GM23338 (cell line): Measurements from ENCODE around the gene CD3D. TPM values are rescaled to one million over a fixed set of nuclear protein-coding genes. Genes with fewer than 3 reads are reported as not detected.
"Not testable (repeated sequence)": the region's sequence is repeated elsewhere in the genome, so short reads cannot be mapped to it uniquely, and the experiment has no call there.

Source experiments
- ATAC-seq: fragments of 200-7000 bp; cut with Tn5 transposase; 3 replicates; pipeline ENCODE4 v1.9.1; 2020
- DNase-seq: peaks from one replicate; pipeline ENCODE4 v3.0.0-alpha.2; 2015; ENCODE audit warnings: low spot score
- H2AFZ ChIP-seq: fragments of 200-600 bp; sonication (generic); 2 replicates; pipeline ENCODE4 v1.8.0; 2016; ENCODE audit warnings: antibody characterized with exemption, mild to moderate bottlenecking, moderate library complexity
- H3F3A ChIP-seq: fragments of 200-600 bp; sonication (generic); replicated peaks from 2 replicates; pipeline ENCODE4 v1.8.0; 2017; ENCODE audit warnings: antibody characterized with exemption, mixed run types, low read depth
- H3K27ac ChIP-seq: fragments of 200-600 bp; sonication (generic); 2 replicates; pipeline ENCODE4 v1.6.1; 2016; ENCODE audit warnings: low read depth
- H3K27me3 ChIP-seq: fragments of 200-600 bp; sonication (generic); 2 replicates; pipeline ENCODE4 v1.8.0; 2016; ENCODE audit warnings: mild to moderate bottlenecking, mixed run types, moderate library complexity; ENCODE audit not compliant: insufficient read depth
- H3K36me3 ChIP-seq: fragments of 200-600 bp; sonication (generic); 2 replicates; pipeline ENCODE4 v1.8.0; 2016; ENCODE audit warnings: mild to moderate bottlenecking; ENCODE audit not compliant: insufficient read depth
- H3K4me1 ChIP-seq: fragments of 200-600 bp; sonication (generic); 2 replicates; pipeline ENCODE4 v1.8.0; 2016; ENCODE audit warnings: mild to moderate bottlenecking, moderate library complexity; ENCODE audit not compliant: insufficient read depth
- H3K4me2 ChIP-seq: fragments of 200-600 bp; sonication (generic); 2 replicates; pipeline ENCODE4 v1.7.1; 2017; ENCODE audit warnings: mixed run types
- H3K4me3 ChIP-seq: fragments of 200-600 bp; sonication (generic); 2 replicates; pipeline ENCODE4 v1.6.1; 2016; ENCODE audit warnings: mixed run types
- H3K79me2 ChIP-seq: fragments of 200-600 bp; sonication (generic); replicated peaks from 2 replicates; pipeline ENCODE4 v1.8.0; 2017; ENCODE audit warnings: mild to moderate bottlenecking; ENCODE audit not compliant: insufficient read depth
- H3K9me2 ChIP-seq: fragments of 200-600 bp; sonication (generic); 2 replicates; pipeline ENCODE4 v1.8.0; 2017; ENCODE audit not compliant: insufficient read depth
- H4K20me1 ChIP-seq: fragments of 200-600 bp; sonication (generic); replicated peaks from 2 replicates; pipeline ENCODE4 v1.8.0; 2017; ENCODE audit warnings: mild to moderate bottlenecking; ENCODE audit not compliant: insufficient read depth
- H3K27ac Mint-ChIP-seq: 2 replicates; pipeline ENCODE4 v1.8.0; 2020; ENCODE audit warnings: inconsistent platforms, mild to moderate bottlenecking, moderate library complexity, mixed read lengths
- H3K27me3 Mint-ChIP-seq: 3 replicates; pipeline ENCODE4 v1.8.0; 2022; ENCODE audit warnings: low read depth, mild to moderate bottlenecking, moderate library complexity, mixed read lengths, inconsistent platforms; ENCODE audit not compliant: insufficient read depth, poor library complexity
- H3K36me3 Mint-ChIP-seq: 3 replicates; pipeline ENCODE4 v1.8.0; 2021; ENCODE audit warnings: low read depth, mild to moderate bottlenecking, inconsistent platforms, moderate library complexity, mixed read lengths
- H3K4me1 Mint-ChIP-seq: 3 replicates; pipeline ENCODE4 v1.8.0; 2020; ENCODE audit warnings: mild to moderate bottlenecking, inconsistent platforms, mixed read lengths
- H3K4me3 Mint-ChIP-seq: 3 replicates; pipeline ENCODE4 v1.8.0; 2021; ENCODE audit warnings: moderate library complexity, mild to moderate bottlenecking, inconsistent platforms, mixed read lengths
- H3K9me3 Mint-ChIP-seq: 3 replicates; pipeline ENCODE4 v1.8.0; 2020; ENCODE audit warnings: moderate library complexity, mild to moderate bottlenecking, inconsistent platforms, mixed read lengths
- CTCF ChIP-seq, 2 experiments: fragments of 200-600 bp in 1 of 2; sonication (generic) in 1 of 2; conservative IDR thresholded peaks; 2 replicates each; pipeline versions ENCODE4 v1.5.1 to v1.6.1; 2016 to 2017; ENCODE audit warnings: antibody characterized with exemption in 2 of 2, low read depth in 2 of 2, mild to moderate bottlenecking in 2 of 2, moderate library complexity in 1 of 2
- EZH2 ChIP-seq: fragments of 200-600 bp; sonication (generic); IDR thresholded peaks from one replicate; pipeline ENCODE4 v1.8.0; 2017; ENCODE audit warnings: antibody characterized with exemption, mild to moderate bottlenecking, low read depth; ENCODE audit not compliant: unreplicated experiment
- JUNB ChIP-seq: IDR thresholded peaks from one replicate; pipeline ENCODE4 v1.6.1; 2016; ENCODE audit warnings: antibody characterized with exemption; ENCODE audit not compliant: unreplicated experiment
- NANOG ChIP-seq: IDR thresholded peaks from 2 replicates; pipeline ENCODE4 v1.6.1; 2016; ENCODE audit warnings: antibody characterized with exemption, borderline replicate concordance
- STAT1 ChIP-seq: IDR thresholded peaks from one replicate; pipeline ENCODE4 v1.6.1; 2016; ENCODE audit warnings: antibody characterized with exemption; ENCODE audit not compliant: unreplicated experiment
- ZNF114 ChIP-seq: fragments of 250-450 bp; sonication (Bioruptor Pico); IDR thresholded peaks from 2 replicates; pipeline ENCODE4 v1.5.0; 2020; ENCODE audit warnings: mild to moderate bottlenecking, moderate library complexity
- ZNF462 ChIP-seq: fragments of 250-450 bp; sonication (Bioruptor Pico); IDR thresholded peaks from 2 replicates; pipeline ENCODE4 v1.5.0; 2020; ENCODE audit warnings: mild to moderate bottlenecking, moderate library complexity
- polyA plus RNA-seq: library from polyadenylated mRNA; unstranded; fragments of >200 nt; fragmentation: Nextera tagmentation; extraction: Ambion mirVana; gene quantifications from 2 replicates; pipeline ENCODE4 v1.2.1, GENCODE V29; 2016
- total RNA-seq: library from RNA; depleted of rRNA; stranded (reverse); fragments of >200 nt; shearing (Covaris generic); gene quantifications from 2 replicates; pipeline ENCODE4 v1.2.3, GENCODE V29; 2014

CD3D gene
- total and polyA plus RNA-seq, 2 experiments from 2014 or later: not detected

GRCh38 chr11:118310271-118310670 lies 32.2 kb downstream of the CD3D start (continued):
- TF ChIP-seq CTCF (conservative IDR thresholded peaks at IDR 0.05; ENCODE audit: low read depth in 2 of 2) (no peak), JUNB (no peak), ZNF114 (CRISPR knock-in tag) (no peak), NANOG (no peak), ZNF462 (CRISPR knock-in tag) (no peak), STAT1 (no peak), EZH2 (no peak)

GRCh38 chr11:118308995-118309528 lies 33.4 kb downstream of the CD3D start:
- ATAC-seq, H3K4me1 ChIP-seq, H3K9me2 ChIP-seq, H2AFZ ChIP-seq, H3K27me3 Mint-ChIP-seq, H3K4me2 ChIP-seq, H3K9me3 Mint-ChIP-seq, H3K27ac Mint-ChIP-seq, H4K20me1 ChIP-seq, H3F3A ChIP-seq, H3K79me2 ChIP-seq, H3K4me1 Mint-ChIP-seq, H3K4me3 Mint-ChIP-seq, H3K4me3 ChIP-seq, H3K36me3 Mint-ChIP-seq, DNase-seq, H3K27me3 ChIP-seq, H3K27ac ChIP-seq, H3K36me3 ChIP-seq: not testable (repeated sequence)
